ENCODE measurements around the gene CORO1C. TPM values are rescaled to one million over a fixed set of nuclear protein-coding genes. Genes with fewer than 3 reads are reported as not detected.
"Not testable (repeated sequence)": the region's sequence is repeated elsewhere in the genome, so short reads cannot be mapped to it uniquely, and the experiment has no call there.

Gene CORO1C
- total RNA-seq, 1 donor from 2014 or later: 65.3 TPM

DNA sequence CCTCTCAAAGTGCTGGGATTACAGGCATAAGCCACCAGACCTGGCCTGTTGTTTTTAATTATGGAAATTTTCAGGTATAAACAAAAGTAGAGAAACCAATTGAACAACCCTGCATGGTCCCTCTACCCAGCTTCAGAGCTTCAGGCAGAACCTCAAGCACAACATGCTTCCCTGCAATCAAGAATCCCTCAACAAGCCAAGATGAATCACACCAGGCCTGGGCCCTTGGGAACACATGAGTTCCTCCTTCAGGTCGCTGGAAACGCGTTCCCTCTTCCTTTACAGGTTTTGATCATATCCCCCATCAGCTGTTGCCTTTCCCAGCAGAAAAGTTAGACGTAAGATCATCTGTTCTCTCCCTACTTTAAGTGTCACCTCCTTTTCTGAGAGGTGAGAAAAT lies 20.5 kb upstream of the CORO1C start:
- TF ChIP-seq CTCF (IDR thresholded peaks at IDR 0.05; ENCODE audit: unreplicated experiment): no peak
- peaks cover 5% of the 10 kb centered on the region for H3K4me1 Mint-ChIP-seq
- H3K9me3 Mint-ChIP-seq: peaks cover 6% of the 10 kb centered on the region
- no peak for DNase-seq (ENCODE audit: low spot score in 2 of 2, unreplicated experiment in 2 of 2)
- no peaks in the 10 kb centered on the region for H3K36me3 Mint-ChIP-seq
- no peaks in the 10 kb centered on the region for H3K27me3 Mint-ChIP-seq (ENCODE audit: low read depth)
- H3K4me3 Mint-ChIP-seq: no peak overlapping the region
- H3K27ac Mint-ChIP-seq: peak overlapping the region; percentile 0

DNA sequence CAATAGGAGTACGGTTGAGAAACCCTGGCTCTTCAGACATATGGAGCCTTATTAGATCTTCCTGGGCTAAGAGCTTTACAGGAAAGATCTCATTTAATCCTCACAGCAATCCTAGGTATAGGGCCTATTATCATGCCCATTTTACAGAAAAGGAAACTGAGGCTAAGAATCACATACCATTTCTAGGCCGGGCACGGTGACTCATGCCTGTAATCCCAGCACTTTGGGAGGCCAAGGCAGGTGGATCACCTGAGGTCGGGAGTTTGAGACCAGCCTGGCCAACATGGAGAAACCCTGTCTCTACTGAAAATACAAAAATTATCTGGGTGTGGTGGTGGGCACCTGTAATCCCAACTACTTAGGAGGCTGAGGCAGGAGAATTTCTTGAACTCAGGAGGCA lies 19.7 kb upstream of the CORO1C start:
- H3K36me3 Mint-ChIP-seq; H3K4me1 Mint-ChIP-seq; H3K4me3 Mint-ChIP-seq; H3K27me3 Mint-ChIP-seq (ENCODE audit: low read depth); H3K27ac Mint-ChIP-seq; DNase-seq (ENCODE audit: low spot score in 2 of 2, unreplicated experiment in 2 of 2); H3K9me3 Mint-ChIP-seq: not testable (repeated sequence)

- Mint-ChIP-seq H3K36me3 (no peaks in the 10 kb centered on the region), H3K4me3 (no peak overlapping the region), H3K27ac (peak overlapping the region; percentile 59), H3K4me1 (peaks cover 5% of the 10 kb centered on the region), H3K27me3 (ENCODE audit: low read depth) (no peaks in the 10 kb centered on the region), H3K9me3 (peaks cover 6% of the 10 kb centered on the region)
- no peak for TF ChIP-seq CTCF (IDR thresholded peaks at IDR 0.05; ENCODE audit: unreplicated experiment)
- no peak for DNase-seq (ENCODE audit: low spot score in 2 of 2, unreplicated experiment in 2 of 2)
These were observed 19.2 kb upstream of the CORO1C start for GRCh38 chr12:108750526-108750925.

DNA sequence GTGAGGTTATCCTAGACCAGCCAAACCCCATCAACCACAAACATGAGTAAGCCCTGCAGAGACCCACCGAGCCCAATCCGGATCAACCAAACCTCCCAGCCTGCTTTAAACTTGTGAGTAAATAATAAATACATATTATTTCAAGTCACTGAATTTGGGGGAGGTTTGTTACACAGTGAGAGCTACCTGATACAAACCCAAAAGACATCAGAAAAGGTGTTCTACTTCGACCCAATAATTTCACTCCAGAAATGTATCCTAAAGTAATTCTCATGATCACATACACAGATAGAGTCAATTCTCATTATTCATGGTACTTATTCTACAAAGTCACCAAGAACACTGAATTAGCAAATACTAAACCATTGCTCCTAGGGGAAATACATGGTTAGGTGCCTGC lies 16.2 kb upstream of the CORO1C start:
- no peaks in the 10 kb centered on the region for H3K27me3 Mint-ChIP-seq (ENCODE audit: low read depth)
- H3K36me3 Mint-ChIP-seq: no peaks in the 10 kb centered on the region
- no peak for DNase-seq (ENCODE audit: low spot score in 2 of 2, unreplicated experiment in 2 of 2)
- no peak for TF ChIP-seq CTCF (IDR thresholded peaks at IDR 0.05; ENCODE audit: unreplicated experiment)
- no peak overlapping the region for H3K4me3 Mint-ChIP-seq
- H3K27ac Mint-ChIP-seq: no peak overlapping the region
- H3K4me1 Mint-ChIP-seq: peaks cover 5% of the 10 kb centered on the region
- peaks cover 6% of the 10 kb centered on the region for H3K9me3 Mint-ChIP-seq

GRCh38 chr12:108745641-108746040 lies 14.3 kb upstream of the CORO1C start:
- H3K4me1 Mint-ChIP-seq: peaks cover 3% of the 10 kb centered on the region
- H3K27ac Mint-ChIP-seq: no peak overlapping the region
- DNase-seq (ENCODE audit: low spot score in 2 of 2, unreplicated experiment in 2 of 2): no peak
- no peaks in the 10 kb centered on the region for H3K27me3 Mint-ChIP-seq (ENCODE audit: low read depth)
- H3K36me3 Mint-ChIP-seq: no peaks in the 10 kb centered on the region
- peaks cover 6% of the 10 kb centered on the region for H3K9me3 Mint-ChIP-seq
- no peak for TF ChIP-seq CTCF (IDR thresholded peaks at IDR 0.05; ENCODE audit: unreplicated experiment)
- no peak overlapping the region for H3K4me3 Mint-ChIP-seq

DNA sequence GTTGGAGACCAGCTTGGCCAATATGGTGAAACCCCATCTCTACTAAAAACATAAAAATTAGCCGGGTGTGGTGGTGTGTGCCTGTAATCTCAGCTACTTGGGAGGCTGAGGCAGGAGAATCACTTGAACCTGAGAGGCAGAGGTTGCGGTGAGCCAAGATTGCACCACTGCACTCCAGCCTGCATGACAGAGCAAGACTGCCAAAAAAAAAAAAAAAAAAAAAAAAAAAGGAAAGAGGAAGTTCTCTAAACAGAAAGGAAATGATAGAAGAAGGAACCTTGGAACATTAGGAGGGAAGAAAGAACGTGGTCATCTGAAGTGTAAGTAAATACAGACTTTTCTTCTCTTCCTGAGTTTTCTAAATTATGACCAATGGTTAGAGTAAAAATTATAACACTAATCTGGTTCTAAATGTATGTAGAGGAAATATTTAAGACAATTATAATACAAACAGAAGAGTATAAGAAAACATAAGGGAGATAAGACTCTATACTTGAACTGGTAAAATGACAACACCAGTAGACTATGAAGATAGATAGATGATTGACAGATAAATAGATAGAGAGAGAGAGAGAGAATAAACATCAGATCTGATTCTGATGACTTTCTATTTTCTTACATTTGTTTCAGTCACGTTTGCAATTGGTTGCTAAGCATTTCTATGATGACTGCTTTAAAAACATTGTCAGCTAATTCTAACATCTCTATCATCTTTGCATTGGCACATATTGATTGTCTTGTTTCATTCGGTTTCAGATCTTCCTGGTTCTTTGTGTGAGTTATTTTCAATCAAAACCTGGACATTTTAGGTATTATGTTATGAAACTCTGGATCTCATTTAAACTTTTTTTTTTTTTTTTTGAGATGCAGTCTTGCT lies 12.9 kb upstream of the CORO1C start:
- no peak overlapping the region for H3K4me3 Mint-ChIP-seq
- TF ChIP-seq CTCF (IDR thresholded peaks at IDR 0.05; ENCODE audit: unreplicated experiment): no peak
- no peaks in the 10 kb centered on the region for H3K4me1 Mint-ChIP-seq
- no peak for DNase-seq (ENCODE audit: low spot score in 2 of 2, unreplicated experiment in 2 of 2)
- no peak overlapping the region for H3K27ac Mint-ChIP-seq
- H3K27me3 Mint-ChIP-seq (ENCODE audit: low read depth): no peaks in the 10 kb centered on the region
- no peaks in the 10 kb centered on the region for H3K36me3 Mint-ChIP-seq
- peaks cover 6% of the 10 kb centered on the region for H3K9me3 Mint-ChIP-seq

Measured in mesothelial cell of epicardium (in vitro differentiated cells).